ENCODE results near the gene ENTREP1. TPM values are rescaled to one million over a fixed set of nuclear protein-coding genes. Genes with fewer than 3 reads are reported as not detected.

ENTREP1 gene
- total and polyA plus RNA-seq, 2 experiments from 2014 or later: 5.7 to 10.0 TPM

GRCh38 chr9:69299826-69300225 is 25.2 kb upstream of the ENTREP1 start:
- Histone ChIP-seq H3K9me2 (ENCODE audit: insufficient read depth) (no peaks in the 10 kb centered on the region), H3K79me2 (replicated peaks; ENCODE audit: insufficient read depth) (no peaks in the 10 kb centered on the region), H3K4me2 (no peak overlapping the region), H2AFZ (peak overlapping the region; percentile 38), H3F3A (replicated peaks; ENCODE audit: low read depth) (no peaks in the 10 kb centered on the region), H4K20me1 (replicated peaks; ENCODE audit: insufficient read depth) (no peaks in the 10 kb centered on the region), H3K27ac (ENCODE audit: low read depth) (no peak overlapping the region), H3K4me3 (no peak overlapping the region), H3K4me1 (ENCODE audit: insufficient read depth) (no peaks in the 10 kb centered on the region), H3K27me3 (ENCODE audit: insufficient read depth) (no peaks in the 10 kb centered on the region), H3K36me3 (ENCODE audit: insufficient read depth) (no peaks in the 10 kb centered on the region; the same call in 1 of the 2 replicates)
- Mint-ChIP-seq H3K4me1 (no peaks in the 10 kb centered on the region), H3K9me3 (no peaks in the 10 kb centered on the region; the same call in 2 of the 3 replicates), H3K4me3 (no peak overlapping the region), H3K27ac (no peak overlapping the region), H3K27me3 (ENCODE audit: insufficient read depth, low read depth, poor library complexity) (peaks cover 4% of the 10 kb centered on the region), H3K36me3 (ENCODE audit: low read depth) (no peaks in the 10 kb centered on the region)
- ATAC-seq (no peak), DNase-seq (ENCODE audit: low spot score) (no peak)
- TF ChIP-seq NANOG (IDR thresholded peaks at IDR 0.05; ENCODE audit: borderline replicate concordance): no peak

- no peak overlapping the region for H3K4me3 Mint-ChIP-seq
- Histone ChIP-seq H3K36me3 (ENCODE audit: insufficient read depth) (no peaks in the 10 kb centered on the region), H3K27me3 (ENCODE audit: insufficient read depth) (no peaks in the 10 kb centered on the region), H3K4me2 (no peak overlapping the region), H3K4me3 (no peak overlapping the region), H3K79me2 (replicated peaks; ENCODE audit: insufficient read depth) (no peaks in the 10 kb centered on the region), H3K27ac (ENCODE audit: low read depth) (no peak overlapping the region), H3F3A (replicated peaks; ENCODE audit: low read depth) (0 out of 2 replicates have a peak, but pooled peaks cover 3% of the 10 kb centered on the region), H3K4me1 (ENCODE audit: insufficient read depth) (peaks cover 3% of the 10 kb centered on the region; the same call in 1 of the 2 replicates), H4K20me1 (replicated peaks; ENCODE audit: insufficient read depth) (no peaks in the 10 kb centered on the region), H2AFZ (no peak overlapping the region), H3K9me2 (ENCODE audit: insufficient read depth) (peaks cover 15% of the 10 kb centered on the region)
- peaks cover 15% of the 10 kb centered on the region for H3K4me1 Mint-ChIP-seq
- peaks cover 4% of the 10 kb centered on the region for H3K27me3 Mint-ChIP-seq (ENCODE audit: insufficient read depth, low read depth, poor library complexity)
- H3K27ac Mint-ChIP-seq: no peak overlapping the region
- DNase-seq (ENCODE audit: low spot score) (no peak), ATAC-seq (no peak)
- no peaks in the 10 kb centered on the region; the same call in 2 of the 3 replicates for H3K9me3 Mint-ChIP-seq
- peaks cover 7% of the 10 kb centered on the region for H3K36me3 Mint-ChIP-seq (ENCODE audit: low read depth)
- no peak for TF ChIP-seq REST (IDR thresholded peaks at IDR 0.05; ENCODE audit: unreplicated experiment)
- TF ChIP-seq JUNB (IDR thresholded peaks at IDR 0.05; ENCODE audit: unreplicated experiment): no peak
- no peak for TF ChIP-seq ZNF331 (CRISPR knock-in tag; IDR thresholded peaks at IDR 0.05; ENCODE audit: low read depth)
- no peak for TF ChIP-seq NANOG (IDR thresholded peaks at IDR 0.05; ENCODE audit: borderline replicate concordance)
- no peak for TF ChIP-seq CREB1 (CRISPR knock-in tag; IDR thresholded peaks at IDR 0.05; ENCODE audit: low read depth)
- no peak for TF ChIP-seq STAT1 (IDR thresholded peaks at IDR 0.05; ENCODE audit: unreplicated experiment)
- TF ChIP-seq, protein P1, sequence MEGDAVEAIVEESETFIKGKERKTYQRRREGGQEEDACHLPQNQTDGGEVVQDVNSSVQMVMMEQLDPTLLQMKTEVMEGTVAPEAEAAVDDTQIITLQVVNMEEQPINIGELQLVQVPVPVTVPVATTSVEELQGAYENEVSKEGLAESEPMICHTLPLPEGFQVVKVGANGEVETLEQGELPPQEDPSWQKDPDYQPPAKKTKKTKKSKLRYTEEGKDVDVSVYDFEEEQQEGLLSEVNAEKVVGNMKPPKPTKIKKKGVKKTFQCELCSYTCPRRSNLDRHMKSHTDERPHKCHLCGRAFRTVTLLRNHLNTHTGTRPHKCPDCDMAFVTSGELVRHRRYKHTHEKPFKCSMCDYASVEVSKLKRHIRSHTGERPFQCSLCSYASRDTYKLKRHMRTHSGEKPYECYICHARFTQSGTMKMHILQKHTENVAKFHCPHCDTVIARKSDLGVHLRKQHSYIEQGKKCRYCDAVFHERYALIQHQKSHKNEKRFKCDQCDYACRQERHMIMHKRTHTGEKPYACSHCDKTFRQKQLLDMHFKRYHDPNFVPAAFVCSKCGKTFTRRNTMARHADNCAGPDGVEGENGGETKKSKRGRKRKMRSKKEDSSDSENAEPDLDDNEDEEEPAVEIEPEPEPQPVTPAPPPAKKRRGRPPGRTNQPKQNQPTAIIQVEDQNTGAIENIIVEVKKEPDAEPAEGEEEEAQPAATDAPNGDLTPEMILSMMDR (conservative IDR thresholded peaks at IDR 0.05; ENCODE audit: low read depth in 2 of 2): no peak
- TF ChIP-seq POLR2AphosphoS5 (IDR thresholded peaks at IDR 0.05; ENCODE audit: low read depth): no peak
- TF ChIP-seq, protein P2, sequence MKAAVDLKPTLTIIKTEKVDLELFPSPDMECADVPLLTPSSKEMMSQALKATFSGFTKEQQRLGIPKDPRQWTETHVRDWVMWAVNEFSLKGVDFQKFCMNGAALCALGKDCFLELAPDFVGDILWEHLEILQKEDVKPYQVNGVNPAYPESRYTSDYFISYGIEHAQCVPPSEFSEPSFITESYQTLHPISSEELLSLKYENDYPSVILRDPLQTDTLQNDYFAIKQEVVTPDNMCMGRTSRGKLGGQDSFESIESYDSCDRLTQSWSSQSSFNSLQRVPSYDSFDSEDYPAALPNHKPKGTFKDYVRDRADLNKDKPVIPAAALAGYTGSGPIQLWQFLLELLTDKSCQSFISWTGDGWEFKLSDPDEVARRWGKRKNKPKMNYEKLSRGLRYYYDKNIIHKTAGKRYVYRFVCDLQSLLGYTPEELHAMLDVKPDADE (IDR thresholded peaks at IDR 0.05): no peak
- TF ChIP-seq, protein P3, sequence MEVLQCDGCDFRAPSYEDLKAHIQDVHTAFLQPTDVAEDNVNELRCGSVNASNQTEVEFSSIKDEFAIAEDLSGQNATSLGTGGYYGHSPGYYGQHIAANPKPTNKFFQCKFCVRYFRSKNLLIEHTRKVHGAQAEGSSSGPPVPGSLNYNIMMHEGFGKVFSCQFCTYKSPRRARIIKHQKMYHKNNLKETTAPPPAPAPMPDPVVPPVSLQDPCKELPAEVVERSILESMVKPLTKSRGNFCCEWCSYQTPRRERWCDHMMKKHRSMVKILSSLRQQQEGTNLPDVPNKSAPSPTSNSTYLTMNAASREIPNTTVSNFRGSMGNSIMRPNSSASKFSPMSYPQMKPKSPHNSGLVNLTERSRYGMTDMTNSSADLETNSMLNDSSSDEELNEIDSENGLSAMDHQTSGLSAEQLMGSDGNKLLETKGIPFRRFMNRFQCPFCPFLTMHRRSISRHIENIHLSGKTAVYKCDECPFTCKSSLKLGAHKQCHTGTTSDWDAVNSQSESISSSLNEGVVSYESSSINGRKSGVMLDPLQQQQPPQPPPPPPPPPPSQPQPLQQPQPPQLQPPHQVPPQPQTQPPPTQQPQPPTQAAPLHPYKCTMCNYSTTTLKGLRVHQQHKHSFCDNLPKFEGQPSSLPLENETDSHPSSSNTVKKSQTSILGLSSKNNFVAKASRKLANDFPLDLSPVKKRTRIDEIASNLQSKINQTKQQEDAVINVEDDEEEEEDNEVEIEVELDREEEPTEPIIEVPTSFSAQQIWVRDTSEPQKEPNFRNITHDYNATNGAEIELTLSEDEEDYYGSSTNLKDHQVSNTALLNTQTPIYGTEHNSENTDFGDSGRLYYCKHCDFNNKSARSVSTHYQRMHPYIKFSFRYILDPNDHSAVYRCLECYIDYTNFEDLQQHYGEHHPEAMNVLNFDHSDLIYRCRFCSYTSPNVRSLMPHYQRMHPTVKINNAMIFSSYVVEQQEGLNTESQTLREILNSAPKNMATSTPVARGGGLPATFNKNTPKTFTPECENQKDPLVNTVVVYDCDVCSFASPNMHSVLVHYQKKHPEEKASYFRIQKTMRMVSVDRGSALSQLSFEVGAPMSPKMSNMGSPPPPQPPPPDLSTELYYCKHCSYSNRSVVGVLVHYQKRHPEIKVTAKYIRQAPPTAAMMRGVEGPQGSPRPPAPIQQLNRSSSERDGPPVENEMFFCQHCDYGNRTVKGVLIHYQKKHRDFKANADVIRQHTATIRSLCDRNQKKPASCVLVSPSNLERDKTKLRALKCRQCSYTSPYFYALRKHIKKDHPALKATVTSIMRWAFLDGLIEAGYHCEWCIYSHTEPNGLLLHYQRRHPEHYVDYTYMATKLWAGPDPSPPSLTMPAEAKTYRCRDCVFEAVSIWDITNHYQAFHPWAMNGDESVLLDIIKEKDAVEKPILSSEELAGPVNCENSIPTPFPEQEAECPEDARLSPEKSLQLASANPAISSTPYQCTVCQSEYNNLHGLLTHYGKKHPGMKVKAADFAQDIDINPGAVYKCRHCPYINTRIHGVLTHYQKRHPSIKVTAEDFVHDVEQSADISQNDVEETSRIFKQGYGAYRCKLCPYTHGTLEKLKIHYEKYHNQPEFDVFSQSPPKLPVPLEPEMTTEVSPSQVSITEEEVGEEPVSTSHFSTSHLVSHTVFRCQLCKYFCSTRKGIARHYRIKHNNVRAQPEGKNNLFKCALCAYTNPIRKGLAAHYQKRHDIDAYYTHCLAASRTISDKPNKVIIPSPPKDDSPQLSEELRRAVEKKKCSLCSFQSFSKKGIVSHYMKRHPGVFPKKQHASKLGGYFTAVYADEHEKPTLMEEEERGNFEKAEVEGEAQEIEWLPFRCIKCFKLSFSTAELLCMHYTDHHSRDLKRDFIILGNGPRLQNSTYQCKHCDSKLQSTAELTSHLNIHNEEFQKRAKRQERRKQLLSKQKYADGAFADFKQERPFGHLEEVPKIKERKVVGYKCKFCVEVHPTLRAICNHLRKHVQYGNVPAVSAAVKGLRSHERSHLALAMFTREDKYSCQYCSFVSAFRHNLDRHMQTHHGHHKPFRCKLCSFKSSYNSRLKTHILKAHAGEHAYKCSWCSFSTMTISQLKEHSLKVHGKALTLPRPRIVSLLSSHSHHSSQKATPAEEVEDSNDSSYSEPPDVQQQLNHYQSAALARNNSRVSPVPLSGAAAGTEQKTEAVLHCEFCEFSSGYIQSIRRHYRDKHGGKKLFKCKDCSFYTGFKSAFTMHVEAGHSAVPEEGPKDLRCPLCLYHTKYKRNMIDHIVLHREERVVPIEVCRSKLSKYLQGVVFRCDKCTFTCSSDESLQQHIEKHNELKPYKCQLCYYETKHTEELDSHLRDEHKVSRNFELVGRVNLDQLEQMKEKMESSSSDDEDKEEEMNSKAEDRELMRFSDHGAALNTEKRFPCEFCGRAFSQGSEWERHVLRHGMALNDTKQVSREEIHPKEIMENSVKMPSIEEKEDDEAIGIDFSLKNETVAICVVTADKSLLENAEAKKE (CRISPR knock-in tag; IDR thresholded peaks at IDR 0.05): no peak
Observed at GRCh38 chr9:69303331-69303730, 21.7 kb upstream of the ENTREP1 start.

Measured in GM23338 (cell line).